HG03571 (cell line): ENCODE data around the gene HOXC11.

ENCODE experiments used
- ATAC-seq: cut with Tn5 transposase; IDR thresholded peaks from one replicate; pipeline ENCODE4 v1.9.1; 2021; ENCODE audit not compliant: unreplicated experiment

HOXC11 gene

DNA sequence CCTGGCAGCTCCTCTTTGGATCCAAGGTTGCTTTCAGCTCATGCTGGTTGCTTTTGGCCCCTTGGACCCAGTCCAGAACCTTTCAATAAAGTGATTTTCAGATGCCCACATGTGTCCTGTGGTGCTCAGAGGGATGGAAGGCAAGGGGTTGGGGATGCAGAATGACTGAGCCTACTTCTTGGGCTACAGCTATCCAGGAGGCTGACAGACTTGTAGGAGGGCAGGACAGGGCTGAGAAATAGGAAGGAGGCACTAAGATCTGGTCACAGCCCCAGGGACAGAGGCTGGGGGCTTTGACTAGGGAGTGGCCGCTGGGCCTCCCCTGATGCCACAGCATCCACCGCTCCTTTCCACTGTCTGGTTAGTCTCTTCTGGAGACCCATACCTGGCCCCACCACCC, 1.2 kb upstream of the HOXC11 start:
- no peak for ATAC-seq

DNA sequence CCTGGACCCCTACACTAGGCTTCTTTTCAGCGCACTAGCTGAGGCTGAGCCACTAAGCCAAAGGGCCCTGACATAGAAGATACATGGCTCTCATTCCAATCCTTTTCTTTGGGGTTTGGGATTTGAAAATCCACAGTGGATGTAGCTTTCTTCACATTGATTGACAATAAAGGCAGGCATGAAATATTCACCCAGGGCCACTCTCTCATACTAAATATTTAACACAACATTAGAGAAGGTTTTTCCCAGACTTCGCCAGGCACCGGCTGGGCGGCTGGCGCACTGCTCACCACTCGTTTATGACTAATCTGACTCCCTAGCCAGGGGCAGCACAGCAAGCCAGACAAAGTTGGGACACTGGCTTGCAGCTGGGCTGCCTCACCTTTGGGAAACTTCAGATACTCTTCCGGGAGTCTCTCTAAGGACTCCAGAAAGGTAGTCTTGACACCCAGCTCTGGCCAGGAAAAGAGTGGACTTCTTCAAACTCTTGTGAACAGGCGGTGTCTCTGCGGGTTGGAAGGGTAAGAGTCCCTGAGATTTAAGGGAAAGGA, 699 bp upstream of the HOXC11 start:
- ATAC-seq, result no peak

DNA sequence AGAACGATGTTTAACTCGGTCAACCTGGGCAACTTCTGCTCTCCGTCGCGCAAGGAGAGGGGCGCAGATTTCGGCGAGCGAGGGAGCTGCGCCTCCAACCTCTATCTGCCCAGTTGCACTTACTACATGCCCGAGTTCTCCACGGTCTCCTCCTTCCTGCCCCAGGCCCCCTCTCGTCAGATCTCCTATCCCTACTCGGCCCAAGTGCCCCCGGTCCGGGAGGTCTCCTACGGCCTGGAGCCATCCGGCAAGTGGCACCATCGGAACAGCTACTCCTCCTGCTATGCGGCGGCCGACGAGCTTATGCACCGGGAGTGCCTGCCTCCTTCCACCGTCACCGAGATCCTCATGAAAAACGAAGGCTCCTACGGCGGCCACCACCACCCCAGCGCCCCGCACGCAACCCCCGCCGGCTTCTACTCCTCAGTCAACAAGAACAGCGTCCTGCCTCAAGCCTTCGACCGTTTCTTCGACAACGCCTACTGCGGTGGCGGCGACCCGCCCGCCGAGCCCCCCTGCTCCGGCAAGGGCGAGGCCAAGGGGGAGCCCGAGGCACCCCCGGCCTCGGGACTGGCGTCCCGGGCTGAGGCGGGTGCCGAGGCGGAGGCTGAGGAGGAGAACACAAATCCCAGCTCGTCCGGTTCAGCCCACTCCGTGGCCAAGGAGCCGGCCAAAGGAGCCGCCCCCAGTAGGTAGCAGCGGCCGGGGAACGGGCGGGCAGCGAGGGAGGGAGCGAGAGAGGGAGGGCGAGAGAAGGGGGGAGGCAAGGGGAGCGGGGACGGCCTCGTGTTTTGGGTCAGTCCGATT, 513 bp downstream of the HOXC11 start:
- ATAC-seq, result no peak

GRCh38 chr12:53974084-53975063, 1.4 kb downstream of the HOXC11 start, which contains the start of gene HOTAIR:
HOTAIR (minus strand) TSS chr12:53974954.
- no peak for ATAC-seq

- no peak for ATAC-seq
Measured at GRCh38 chr12:53975064-53975471, 2.1 kb downstream of the HOXC11 start.

GRCh38 chr12:53975479-53976152, 2.7 kb downstream of the HOXC11 start:
- no peak for ATAC-seq

- ATAC-seq, result no peak
Measured at GRCh38 chr12:53976172-53976822, 3.4 kb downstream of the HOXC11 start.

DNA sequence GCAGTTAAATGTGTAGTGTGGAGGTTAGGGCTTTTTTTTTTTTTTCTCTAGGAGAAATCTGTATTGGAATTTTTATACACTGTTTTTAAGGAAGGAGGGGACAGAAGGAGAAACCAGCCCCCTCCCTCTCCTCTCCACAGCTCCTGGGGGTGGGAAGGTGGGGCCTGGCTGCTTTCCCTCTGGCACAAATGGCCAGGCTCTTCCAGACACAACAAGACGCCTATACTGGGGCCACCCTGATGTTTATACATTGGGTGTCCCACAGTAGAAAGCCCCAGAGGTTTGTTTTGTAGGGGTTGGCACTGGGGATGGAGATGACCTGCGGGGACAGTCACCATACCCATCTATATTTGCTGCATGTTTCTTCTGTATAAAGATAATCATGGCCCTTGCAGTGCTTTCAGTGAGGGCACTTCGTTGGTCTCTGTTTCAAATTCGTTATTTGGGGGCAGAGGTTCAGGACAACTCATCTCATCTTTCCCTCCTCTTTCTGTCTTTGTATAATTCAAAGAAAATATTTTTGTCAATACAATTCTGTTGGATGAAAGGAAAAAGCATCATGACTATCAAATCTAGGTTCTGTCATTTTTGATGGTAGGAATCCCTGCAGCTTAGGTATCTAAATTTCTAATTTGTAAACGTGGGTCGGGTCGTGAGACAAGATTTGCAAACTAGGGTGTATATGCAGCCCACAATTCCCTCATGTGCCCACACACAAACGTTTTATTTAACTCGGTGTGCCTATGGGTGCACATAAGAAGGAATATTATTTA, 4.1 kb downstream of the HOXC11 start:
- no peak for ATAC-seq

GRCh38 chr12:53977596-53978445, 4.9 kb downstream of the HOXC11 start:
- no peak for ATAC-seq

GRCh38 chr12:53978477-53979356, 5.8 kb downstream of the HOXC11 start:
- ATAC-seq, result no peak

DNA sequence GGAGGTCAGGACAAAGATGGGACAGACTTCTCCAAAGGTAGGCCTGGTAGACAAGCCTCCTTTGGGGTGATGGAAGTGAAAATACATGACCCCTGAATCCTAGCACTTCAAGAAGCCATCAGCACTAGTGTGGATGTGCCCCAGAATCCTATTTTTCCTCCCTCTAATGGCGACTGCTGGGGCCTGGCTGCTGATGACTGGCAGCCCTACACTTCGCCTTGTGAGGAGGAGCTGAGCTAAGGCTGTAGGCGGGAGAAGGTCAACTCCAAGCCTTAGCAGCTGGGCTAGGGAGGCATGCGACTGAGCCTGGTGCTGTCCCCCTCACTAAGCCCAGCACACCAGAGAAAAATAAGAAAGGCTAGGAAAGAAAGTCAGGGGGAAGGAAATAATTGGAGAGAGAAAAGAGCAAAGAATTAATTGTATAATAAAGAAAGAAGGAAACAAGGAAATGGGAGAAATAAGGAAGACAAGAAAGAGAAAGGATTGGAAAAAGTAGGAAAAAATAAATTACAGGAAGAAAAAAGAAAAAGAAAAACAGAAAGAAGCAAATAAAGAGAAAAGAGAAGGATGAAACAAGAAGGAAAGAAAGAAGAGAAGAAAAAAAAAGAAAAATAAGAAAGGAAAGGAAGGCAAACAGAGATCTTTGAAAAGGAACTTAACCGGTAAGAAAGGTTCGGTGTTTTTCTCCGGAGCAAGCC, 7.3 kb downstream of the HOXC11 start:
- ATAC-seq, result no peak

- no peak for ATAC-seq
Measured at GRCh38 chr12:53980802-53981496, 8.0 kb downstream of the HOXC11 start.

- ATAC-seq, result no peak
Measured at GRCh38 chr12:53981634-53982565, 9.0 kb downstream of the HOXC11 start.

DNA sequence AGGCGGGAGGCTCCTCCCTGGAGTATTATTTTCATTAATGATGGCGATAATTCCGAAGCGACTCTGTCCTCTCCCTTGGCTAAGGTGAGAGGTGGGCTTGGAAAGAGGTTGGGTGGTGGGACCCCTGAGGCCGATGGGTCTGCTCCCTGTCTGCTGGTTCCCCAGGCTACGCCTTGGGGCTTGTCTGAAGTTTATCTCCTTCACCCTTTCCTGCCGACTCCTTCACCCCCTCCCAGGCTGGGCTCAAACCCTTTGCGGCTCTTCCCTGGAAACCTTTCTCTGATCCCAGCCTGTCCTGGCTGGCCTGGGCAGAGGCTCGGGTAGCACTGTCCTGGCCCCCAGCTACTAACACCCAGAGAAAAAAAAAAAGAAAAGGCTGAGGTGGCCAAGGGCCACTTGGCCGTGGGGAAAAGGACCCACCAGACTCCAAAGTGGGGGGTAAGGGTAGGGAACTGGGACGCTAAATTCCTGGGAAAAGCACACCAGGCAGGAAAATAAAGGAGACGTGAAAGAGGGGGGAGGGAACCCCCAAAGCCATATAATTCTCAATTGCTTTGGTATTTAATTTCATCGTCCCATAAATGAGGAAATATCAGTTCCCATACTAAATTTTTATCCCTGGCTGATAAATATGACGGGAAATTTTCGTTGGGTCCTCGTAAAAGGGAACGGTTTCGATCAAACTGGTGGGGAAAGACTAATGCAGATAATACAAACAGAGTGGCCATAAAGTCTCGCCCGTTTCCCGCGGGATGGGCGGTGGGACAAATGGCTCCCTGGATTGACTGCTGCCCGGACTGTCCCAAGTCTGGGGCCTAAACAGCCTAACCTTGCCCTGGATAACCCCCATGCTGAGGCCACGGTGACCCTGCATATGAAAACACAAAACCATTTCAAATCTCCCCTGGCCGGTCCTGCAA, 10.0 kb downstream of the HOXC11 start:
- ATAC-seq, result no peak
